ENCODE results near the gene DIDO1. TPM values are rescaled to one million over a fixed set of nuclear protein-coding genes. Genes with fewer than 3 reads are reported as not detected.

The DIDO1 gene
- total RNA-seq, 1 donor from 2014 or later, result 53.6 TPM

DNA sequence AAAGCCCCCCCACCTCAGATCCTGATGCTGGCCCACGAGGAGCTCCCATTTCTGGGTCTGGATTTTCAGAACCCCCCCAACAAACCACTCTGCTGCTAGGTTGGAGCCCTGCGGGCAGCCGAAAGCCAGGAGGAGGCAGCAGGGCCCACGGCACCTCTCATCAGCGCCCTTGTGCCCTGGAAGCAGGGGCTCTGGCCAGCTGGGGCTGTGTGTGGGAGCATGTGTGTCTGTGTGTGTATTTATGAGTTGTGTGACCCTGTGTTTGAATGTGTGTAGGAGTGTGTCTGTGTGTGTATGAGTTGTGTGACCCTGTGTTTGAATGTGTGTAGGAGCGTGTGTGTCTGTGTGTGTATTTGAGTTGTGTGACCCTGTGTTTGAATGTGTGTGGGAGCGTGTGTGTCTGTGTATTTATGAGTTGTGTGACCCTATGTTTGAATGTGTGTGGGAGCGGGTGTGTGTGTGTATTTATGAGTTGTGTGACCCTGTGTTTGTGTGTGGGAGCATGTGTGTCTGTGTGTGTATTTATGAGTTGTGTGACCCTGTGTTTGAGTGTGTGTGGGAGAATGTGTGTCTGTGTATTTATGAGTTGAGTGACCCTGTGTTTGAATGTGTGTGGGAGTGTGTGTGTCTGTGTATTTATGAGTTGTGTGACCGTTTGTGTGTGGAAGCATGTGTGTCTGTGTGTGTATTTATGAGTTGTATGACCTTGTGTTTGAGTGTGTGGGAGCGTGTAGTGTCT, 45.1 kb upstream of the DIDO1 start:
- H3K4me1 Mint-ChIP-seq (ENCODE audit: unreplicated experiment), result peaks cover 2% of the 10 kb centered on the region
- no peak for DNase-seq (ENCODE audit: extremely low spot score, unreplicated experiment)
- H3K4me3 Mint-ChIP-seq (ENCODE audit: unreplicated experiment), result no peak overlapping the region
- peaks cover 25% of the 10 kb centered on the region for H3K27me3 Mint-ChIP-seq (ENCODE audit: unreplicated experiment)
- TF ChIP-seq, protein P1, sequence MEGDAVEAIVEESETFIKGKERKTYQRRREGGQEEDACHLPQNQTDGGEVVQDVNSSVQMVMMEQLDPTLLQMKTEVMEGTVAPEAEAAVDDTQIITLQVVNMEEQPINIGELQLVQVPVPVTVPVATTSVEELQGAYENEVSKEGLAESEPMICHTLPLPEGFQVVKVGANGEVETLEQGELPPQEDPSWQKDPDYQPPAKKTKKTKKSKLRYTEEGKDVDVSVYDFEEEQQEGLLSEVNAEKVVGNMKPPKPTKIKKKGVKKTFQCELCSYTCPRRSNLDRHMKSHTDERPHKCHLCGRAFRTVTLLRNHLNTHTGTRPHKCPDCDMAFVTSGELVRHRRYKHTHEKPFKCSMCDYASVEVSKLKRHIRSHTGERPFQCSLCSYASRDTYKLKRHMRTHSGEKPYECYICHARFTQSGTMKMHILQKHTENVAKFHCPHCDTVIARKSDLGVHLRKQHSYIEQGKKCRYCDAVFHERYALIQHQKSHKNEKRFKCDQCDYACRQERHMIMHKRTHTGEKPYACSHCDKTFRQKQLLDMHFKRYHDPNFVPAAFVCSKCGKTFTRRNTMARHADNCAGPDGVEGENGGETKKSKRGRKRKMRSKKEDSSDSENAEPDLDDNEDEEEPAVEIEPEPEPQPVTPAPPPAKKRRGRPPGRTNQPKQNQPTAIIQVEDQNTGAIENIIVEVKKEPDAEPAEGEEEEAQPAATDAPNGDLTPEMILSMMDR (IDR thresholded peaks at IDR 0.05), result no peak
- no peaks in the 10 kb centered on the region for H3K36me3 Mint-ChIP-seq (ENCODE audit: unreplicated experiment)
- no peaks in the 10 kb centered on the region for H3K9me3 Mint-ChIP-seq (ENCODE audit: unreplicated experiment)
- H3K27ac Mint-ChIP-seq (ENCODE audit: unreplicated experiment), result no peak overlapping the region

DNA sequence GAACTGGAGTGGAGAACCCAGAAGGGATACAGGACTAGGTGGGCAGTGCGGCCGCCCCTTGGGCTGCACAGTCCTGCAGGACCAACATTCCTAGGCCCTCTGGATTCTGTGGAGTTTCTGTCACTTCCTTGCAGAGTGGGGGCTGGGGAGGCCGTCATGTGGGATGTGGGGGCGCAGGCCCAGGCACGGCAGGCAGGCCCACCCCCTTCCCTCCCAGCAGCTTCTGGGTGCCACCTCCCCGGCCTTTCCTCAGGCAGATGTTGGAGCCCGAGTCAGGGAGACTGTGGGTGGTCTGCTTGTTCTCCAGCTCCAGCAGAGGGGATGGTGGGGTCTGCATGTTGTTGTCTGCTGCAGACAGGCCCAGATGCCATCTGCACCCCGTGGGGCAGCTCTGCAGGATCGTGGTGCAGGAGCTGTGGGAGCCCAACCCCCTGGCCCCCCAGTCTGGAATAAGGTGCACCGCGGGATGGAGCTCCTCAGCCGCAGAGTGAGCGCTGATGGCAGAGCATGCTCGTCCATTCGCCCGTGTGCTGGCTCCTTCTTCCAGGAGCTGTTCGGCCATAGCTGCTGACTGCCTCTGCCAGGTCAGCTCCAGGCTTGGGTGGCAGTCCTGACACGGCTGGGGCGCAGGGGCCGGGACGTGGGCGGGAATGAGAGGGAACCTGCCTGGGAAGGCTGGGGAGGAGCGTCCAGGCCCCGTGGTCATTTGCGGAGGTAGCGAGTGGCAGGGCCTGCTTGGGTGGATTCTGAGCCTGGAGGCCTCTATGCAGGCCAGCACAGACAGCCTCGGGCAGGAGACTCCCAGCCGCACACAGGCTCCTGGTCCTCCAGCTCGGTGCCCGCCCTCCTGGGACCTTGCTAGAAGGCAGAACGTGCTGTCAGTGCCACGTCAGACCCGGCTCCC, 44.3 kb upstream of the DIDO1 start:
- Mint-ChIP-seq H3K36me3 (ENCODE audit: unreplicated experiment) (no peaks in the 10 kb centered on the region), H3K9me3 (ENCODE audit: unreplicated experiment) (no peaks in the 10 kb centered on the region), H3K27me3 (ENCODE audit: unreplicated experiment) (peaks cover 24% of the 10 kb centered on the region), H3K4me1 (ENCODE audit: unreplicated experiment) (peaks cover 2% of the 10 kb centered on the region), H3K27ac (ENCODE audit: unreplicated experiment) (no peak overlapping the region), H3K4me3 (ENCODE audit: unreplicated experiment) (no peak overlapping the region)
- TF ChIP-seq, protein P1 (IDR thresholded peaks at IDR 0.05), result no peak
- no peak for DNase-seq (ENCODE audit: extremely low spot score, unreplicated experiment)

GRCh38 chr20:62969939-62970306, 43.6 kb upstream of the DIDO1 start:
- H3K9me3 Mint-ChIP-seq (ENCODE audit: unreplicated experiment), result no peaks in the 10 kb centered on the region
- DNase-seq (ENCODE audit: extremely low spot score, unreplicated experiment), result no peak
- H3K27ac Mint-ChIP-seq (ENCODE audit: unreplicated experiment), result no peak overlapping the region
- no peaks in the 10 kb centered on the region for H3K36me3 Mint-ChIP-seq (ENCODE audit: unreplicated experiment)
- peaks cover 2% of the 10 kb centered on the region for H3K4me1 Mint-ChIP-seq (ENCODE audit: unreplicated experiment)
- no peak overlapping the region for H3K4me3 Mint-ChIP-seq (ENCODE audit: unreplicated experiment)
- H3K27me3 Mint-ChIP-seq (ENCODE audit: unreplicated experiment), result peaks cover 24% of the 10 kb centered on the region
- TF ChIP-seq, protein P1 (IDR thresholded peaks at IDR 0.05), result no peak

GRCh38 chr20:62969179-62969760, 43.0 kb upstream of the DIDO1 start:
- TF ChIP-seq, protein P1 (IDR thresholded peaks at IDR 0.05), result no peak
- Mint-ChIP-seq H3K9me3 (ENCODE audit: unreplicated experiment) (no peaks in the 10 kb centered on the region), H3K36me3 (ENCODE audit: unreplicated experiment) (no peaks in the 10 kb centered on the region), H3K27me3 (ENCODE audit: unreplicated experiment) (peaks cover 24% of the 10 kb centered on the region), H3K4me3 (ENCODE audit: unreplicated experiment) (no peak overlapping the region), H3K27ac (ENCODE audit: unreplicated experiment) (no peak overlapping the region), H3K4me1 (ENCODE audit: unreplicated experiment) (peaks cover 2% of the 10 kb centered on the region)
- no peak for DNase-seq (ENCODE audit: extremely low spot score, unreplicated experiment)

Measured in osteocyte (in vitro differentiated cells).